ENCODE measurements around the gene APOBEC3H. TPM values are rescaled to one million over a fixed set of nuclear protein-coding genes. Genes with fewer than 3 reads are reported as not detected.
A peak's percentile ranks its signal among the peaks of the same experiment; 100 is the strongest.

APOBEC3H gene
- total RNA-seq, 6 donors from 2014 or later = 0.78 to 4.2 (median 1.0) TPM

GRCh38 chr22:39098576-39098975 is 1.5 kb downstream of the APOBEC3H start:
- WGBS, 2 donors = 87 to 99% methylated on average over 8 of the region's 8 CpGs
- H3K4me3 ChIP-seq = no peak overlapping the region
- no peaks in the 10 kb centered on the region for H3K27me3 ChIP-seq
- no peaks in the 10 kb centered on the region for H3K36me3 ChIP-seq
- no peak for TF ChIP-seq POLR2A (IDR thresholded peaks at IDR 0.05)
- no peak for TF ChIP-seq POLR2AphosphoS5 (IDR thresholded peaks at IDR 0.05)
- TF ChIP-seq CTCF (IDR thresholded peaks at IDR 0.05) = no peak
- TF ChIP-seq EP300 (IDR thresholded peaks at IDR 0.05) = no peak
- no peaks in the 10 kb centered on the region for H3K9me3 ChIP-seq
- H3K27ac ChIP-seq = peak overlapping the region in 1 of 4 donors; percentile 67
- DNase-seq (no peak), ATAC-seq (ENCODE audit: low FRiP score in 2 of 2) (no peak)
- H3K4me1 ChIP-seq = peaks cover 7 to 13% (median 9%) of the 10 kb centered on the region in 4 donors

- Histone ChIP-seq H3K9me3 (no peaks in the 10 kb centered on the region), H3K4me1 (peaks cover 7 to 13% (median 9%) of the 10 kb centered on the region in 4 donors), H3K27me3 (no peaks in the 10 kb centered on the region), H3K27ac (no peak overlapping the region), H3K4me3 (no peak overlapping the region), H3K36me3 (no peaks in the 10 kb centered on the region)
- TF ChIP-seq CTCF (IDR thresholded peaks at IDR 0.05) = no peak
- no peak for TF ChIP-seq POLR2A (IDR thresholded peaks at IDR 0.05)
- no peak for TF ChIP-seq POLR2AphosphoS5 (IDR thresholded peaks at IDR 0.05)
- TF ChIP-seq EP300 (IDR thresholded peaks at IDR 0.05) = no peak
- DNase-seq (no peak), ATAC-seq (ENCODE audit: low FRiP score in 2 of 2) (peak in 1 of 2 donors; percentile 17)
- WGBS, 2 donors = 75 to 100% methylated on average over 2 to 10 of the region's 13 CpGs
Measured at GRCh38 chr22:39101226-39101625, 4.2 kb downstream of the APOBEC3H start.

- Histone ChIP-seq H3K36me3 (no peaks in the 10 kb centered on the region), H3K4me3 (no peak overlapping the region), H3K27me3 (no peaks in the 10 kb centered on the region), H3K4me1 (no peaks in the 10 kb centered on the region), H3K9me3 (no peaks in the 10 kb centered on the region), H3K27ac (no peak overlapping the region)
- 66 to 67% methylated on average over 2 of the region's 2 CpGs for WGBS, 2 donors
- TF ChIP-seq CTCF (IDR thresholded peaks at IDR 0.05) = no peak
- ATAC-seq (ENCODE audit: low FRiP score in 2 of 2) (no peak), DNase-seq (no peak)
Measured at GRCh38 chr22:39103431-39103830, 6.4 kb downstream of the APOBEC3H start.

GRCh38 chr22:39106326-39106725 is 9.3 kb downstream of the APOBEC3H start:
- 86 to 89% methylated on average over 2 of the region's 2 CpGs for WGBS, 2 donors
- DNase-seq (no peak), ATAC-seq (ENCODE audit: low FRiP score in 2 of 2) (no peak)
- H3K27ac ChIP-seq = no peak overlapping the region
- TF ChIP-seq CTCF (IDR thresholded peaks at IDR 0.05) = no peak
- TF ChIP-seq POLR2A (IDR thresholded peaks at IDR 0.05) = no peak
- TF ChIP-seq EP300 (IDR thresholded peaks at IDR 0.05) = no peak
- TF ChIP-seq POLR2AphosphoS5 (IDR thresholded peaks at IDR 0.05) = no peak
- H3K4me3 ChIP-seq = no peak overlapping the region
- H3K27me3 ChIP-seq = no peaks in the 10 kb centered on the region
- H3K9me3 ChIP-seq = no peaks in the 10 kb centered on the region
- H3K4me1 ChIP-seq = no peaks in the 10 kb centered on the region
- no peaks in the 10 kb centered on the region for H3K36me3 ChIP-seq

GRCh38 chr22:39108487-39108886 is 11.4 kb downstream of the APOBEC3H start:
- Histone ChIP-seq H3K4me3 (no peak overlapping the region), H3K4me1 (no peaks in the 10 kb centered on the region), H3K9me3 (no peaks in the 10 kb centered on the region), H3K36me3 (no peaks in the 10 kb centered on the region), H3K27me3 (no peaks in the 10 kb centered on the region), H3K27ac (no peak overlapping the region)
- DNase-seq = no peak
- no peak for TF ChIP-seq CTCF (IDR thresholded peaks at IDR 0.05)
- 92 to 93% methylated on average over 4 of the region's 4 CpGs for WGBS, 2 donors
- no peak for ATAC-seq (ENCODE audit: low FRiP score in 2 of 2)
